GM23338 (cell line): ENCODE measurements around the gene FKBP10. TPM values are rescaled to one million over a fixed set of nuclear protein-coding genes. Genes with fewer than 3 reads are reported as not detected.

Experiments
- ATAC-seq: fragments of 200-7000 bp; cut with Tn5 transposase; 3 replicates; pipeline ENCODE4 v1.9.1; 2020
- DNase-seq: peaks from one replicate; pipeline ENCODE4 v3.0.0-alpha.2; 2015; ENCODE audit warnings: low spot score
- H2AFZ ChIP-seq: fragments of 200-600 bp; sonication (generic); 2 replicates; pipeline ENCODE4 v1.8.0; 2016; ENCODE audit warnings: antibody characterized with exemption, mild to moderate bottlenecking, moderate library complexity
- H3F3A ChIP-seq: fragments of 200-600 bp; sonication (generic); replicated peaks from 2 replicates; pipeline ENCODE4 v1.8.0; 2017; ENCODE audit warnings: antibody characterized with exemption, mixed run types, low read depth
- H3K27ac ChIP-seq: fragments of 200-600 bp; sonication (generic); 2 replicates; pipeline ENCODE4 v1.6.1; 2016; ENCODE audit warnings: low read depth
- H3K27me3 ChIP-seq: fragments of 200-600 bp; sonication (generic); 2 replicates; pipeline ENCODE4 v1.8.0; 2016; ENCODE audit warnings: mild to moderate bottlenecking, mixed run types, moderate library complexity; ENCODE audit not compliant: insufficient read depth
- H3K36me3 ChIP-seq: fragments of 200-600 bp; sonication (generic); 2 replicates; pipeline ENCODE4 v1.8.0; 2016; ENCODE audit warnings: mild to moderate bottlenecking; ENCODE audit not compliant: insufficient read depth
- H3K4me1 ChIP-seq: fragments of 200-600 bp; sonication (generic); 2 replicates; pipeline ENCODE4 v1.8.0; 2016; ENCODE audit warnings: mild to moderate bottlenecking, moderate library complexity; ENCODE audit not compliant: insufficient read depth
- H3K4me2 ChIP-seq: fragments of 200-600 bp; sonication (generic); 2 replicates; pipeline ENCODE4 v1.7.1; 2017; ENCODE audit warnings: mixed run types
- H3K4me3 ChIP-seq: fragments of 200-600 bp; sonication (generic); 2 replicates; pipeline ENCODE4 v1.6.1; 2016; ENCODE audit warnings: mixed run types
- H3K79me2 ChIP-seq: fragments of 200-600 bp; sonication (generic); replicated peaks from 2 replicates; pipeline ENCODE4 v1.8.0; 2017; ENCODE audit warnings: mild to moderate bottlenecking; ENCODE audit not compliant: insufficient read depth
- H3K9me2 ChIP-seq: fragments of 200-600 bp; sonication (generic); 2 replicates; pipeline ENCODE4 v1.8.0; 2017; ENCODE audit not compliant: insufficient read depth
- H4K20me1 ChIP-seq: fragments of 200-600 bp; sonication (generic); replicated peaks from 2 replicates; pipeline ENCODE4 v1.8.0; 2017; ENCODE audit warnings: mild to moderate bottlenecking; ENCODE audit not compliant: insufficient read depth
- H3K27ac Mint-ChIP-seq: 2 replicates; pipeline ENCODE4 v1.8.0; 2020; ENCODE audit warnings: inconsistent platforms, mild to moderate bottlenecking, moderate library complexity, mixed read lengths
- H3K27me3 Mint-ChIP-seq: 3 replicates; pipeline ENCODE4 v1.8.0; 2022; ENCODE audit warnings: low read depth, mild to moderate bottlenecking, moderate library complexity, mixed read lengths, inconsistent platforms; ENCODE audit not compliant: insufficient read depth, poor library complexity
- H3K36me3 Mint-ChIP-seq: 3 replicates; pipeline ENCODE4 v1.8.0; 2021; ENCODE audit warnings: low read depth, mild to moderate bottlenecking, inconsistent platforms, moderate library complexity, mixed read lengths
- H3K4me1 Mint-ChIP-seq: 3 replicates; pipeline ENCODE4 v1.8.0; 2020; ENCODE audit warnings: mild to moderate bottlenecking, inconsistent platforms, mixed read lengths
- H3K4me3 Mint-ChIP-seq: 3 replicates; pipeline ENCODE4 v1.8.0; 2021; ENCODE audit warnings: moderate library complexity, mild to moderate bottlenecking, inconsistent platforms, mixed read lengths
- H3K9me3 Mint-ChIP-seq: 3 replicates; pipeline ENCODE4 v1.8.0; 2020; ENCODE audit warnings: moderate library complexity, mild to moderate bottlenecking, inconsistent platforms, mixed read lengths
- POLR2AphosphoS5 ChIP-seq: IDR thresholded peaks from 2 replicates; pipeline ENCODE4 v1.6.1; 2016; ENCODE audit warnings: antibody characterized with exemption, low read depth
- polyA plus RNA-seq: library from polyadenylated mRNA; unstranded; fragments of >200 nt; fragmentation: Nextera tagmentation; extraction: Ambion mirVana; gene quantifications from 2 replicates; pipeline ENCODE4 v1.2.1, GENCODE V29; 2016
- total RNA-seq: library from RNA; depleted of rRNA; stranded (reverse); fragments of >200 nt; shearing (Covaris generic); gene quantifications from 2 replicates; pipeline ENCODE4 v1.2.3, GENCODE V29; 2014
- TF ChIP-seq, protein P1 (sequence below): IDR thresholded peaks from one replicate; pipeline ENCODE4 v1.6.1; 2018; ENCODE audit warnings: antibody characterized with exemption; ENCODE audit not compliant: unreplicated experiment
- TF ChIP-seq, protein P2 (sequence below), 2 experiments: fragments of 200-600 bp in 1 of 2; sonication (generic) in 1 of 2; conservative IDR thresholded peaks; 2 replicates each; pipeline versions ENCODE4 v1.5.1 to v1.6.1; 2016 to 2017; ENCODE audit warnings: antibody characterized with exemption in 2 of 2, low read depth in 2 of 2, mild to moderate bottlenecking in 2 of 2, moderate library complexity in 1 of 2
- TF ChIP-seq, protein P3 (sequence below): IDR thresholded peaks from 2 replicates; pipeline ENCODE4 v1.6.1; 2016; ENCODE audit warnings: antibody characterized with exemption
- TF ChIP-seq, protein P4 (sequence below): fragments of 250-450 bp; sonication (Bioruptor Pico); IDR thresholded peaks from 2 replicates; pipeline ENCODE4 v1.5.0; 2020; ENCODE audit warnings: mild to moderate bottlenecking, moderate library complexity

FKBP10 gene
- total and polyA plus RNA-seq, 2 experiments from 2014 or later = 26.2 to 151 TPM

DNA sequence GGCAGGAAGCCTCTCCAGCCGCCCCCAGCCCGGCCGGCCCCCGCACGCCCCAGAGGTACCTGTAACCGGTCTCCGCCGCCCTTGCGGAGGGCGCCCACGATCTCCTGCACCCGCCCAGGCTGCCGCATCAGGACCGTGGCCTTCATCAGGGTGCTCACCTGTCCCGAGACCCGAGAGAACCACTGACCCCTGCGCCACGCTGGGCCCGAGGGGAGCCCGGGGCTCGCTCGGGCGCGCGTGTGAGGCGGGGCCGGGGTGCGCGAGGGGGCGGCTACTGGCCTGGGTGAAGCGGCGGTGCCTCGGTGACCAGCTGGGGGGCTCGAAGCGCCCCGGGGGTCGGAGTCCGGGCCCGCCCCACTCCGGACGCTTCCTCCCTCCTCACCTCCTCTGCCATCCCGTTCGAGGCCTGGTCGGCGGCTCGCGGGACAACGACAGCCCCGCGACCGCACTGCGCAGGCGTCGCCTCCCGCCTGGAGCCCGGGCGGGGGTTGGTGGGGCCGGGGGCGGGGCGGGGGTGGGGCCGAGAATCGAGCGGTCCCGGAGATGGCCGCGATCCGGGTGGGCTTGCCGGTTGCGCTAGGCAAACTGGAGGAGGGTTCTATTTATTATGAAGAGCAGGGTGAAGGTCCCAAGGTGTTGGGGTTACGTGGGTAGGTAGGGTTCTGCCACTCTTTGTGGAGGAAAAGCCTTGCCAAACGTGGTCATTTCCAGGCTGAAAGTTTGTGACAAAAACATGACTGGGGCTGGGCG lies 23.2 kb downstream of the FKBP10 start, which contains the start of gene NT5C3B:
Gene NT5C3B (minus strand): TSS at position 433 of the 750 bp plus-strand sequence. CDS start 39 bp downstream, at position 394.
- TF ChIP-seq, protein P1, sequence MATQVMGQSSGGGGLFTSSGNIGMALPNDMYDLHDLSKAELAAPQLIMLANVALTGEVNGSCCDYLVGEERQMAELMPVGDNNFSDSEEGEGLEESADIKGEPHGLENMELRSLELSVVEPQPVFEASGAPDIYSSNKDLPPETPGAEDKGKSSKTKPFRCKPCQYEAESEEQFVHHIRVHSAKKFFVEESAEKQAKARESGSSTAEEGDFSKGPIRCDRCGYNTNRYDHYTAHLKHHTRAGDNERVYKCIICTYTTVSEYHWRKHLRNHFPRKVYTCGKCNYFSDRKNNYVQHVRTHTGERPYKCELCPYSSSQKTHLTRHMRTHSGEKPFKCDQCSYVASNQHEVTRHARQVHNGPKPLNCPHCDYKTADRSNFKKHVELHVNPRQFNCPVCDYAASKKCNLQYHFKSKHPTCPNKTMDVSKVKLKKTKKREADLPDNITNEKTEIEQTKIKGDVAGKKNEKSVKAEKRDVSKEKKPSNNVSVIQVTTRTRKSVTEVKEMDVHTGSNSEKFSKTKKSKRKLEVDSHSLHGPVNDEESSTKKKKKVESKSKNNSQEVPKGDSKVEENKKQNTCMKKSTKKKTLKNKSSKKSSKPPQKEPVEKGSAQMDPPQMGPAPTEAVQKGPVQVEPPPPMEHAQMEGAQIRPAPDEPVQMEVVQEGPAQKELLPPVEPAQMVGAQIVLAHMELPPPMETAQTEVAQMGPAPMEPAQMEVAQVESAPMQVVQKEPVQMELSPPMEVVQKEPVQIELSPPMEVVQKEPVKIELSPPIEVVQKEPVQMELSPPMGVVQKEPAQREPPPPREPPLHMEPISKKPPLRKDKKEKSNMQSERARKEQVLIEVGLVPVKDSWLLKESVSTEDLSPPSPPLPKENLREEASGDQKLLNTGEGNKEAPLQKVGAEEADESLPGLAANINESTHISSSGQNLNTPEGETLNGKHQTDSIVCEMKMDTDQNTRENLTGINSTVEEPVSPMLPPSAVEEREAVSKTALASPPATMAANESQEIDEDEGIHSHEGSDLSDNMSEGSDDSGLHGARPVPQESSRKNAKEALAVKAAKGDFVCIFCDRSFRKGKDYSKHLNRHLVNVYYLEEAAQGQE = no peak
- peak; percentile 85 for TF ChIP-seq POLR2AphosphoS5
- TF ChIP-seq, protein P2, sequence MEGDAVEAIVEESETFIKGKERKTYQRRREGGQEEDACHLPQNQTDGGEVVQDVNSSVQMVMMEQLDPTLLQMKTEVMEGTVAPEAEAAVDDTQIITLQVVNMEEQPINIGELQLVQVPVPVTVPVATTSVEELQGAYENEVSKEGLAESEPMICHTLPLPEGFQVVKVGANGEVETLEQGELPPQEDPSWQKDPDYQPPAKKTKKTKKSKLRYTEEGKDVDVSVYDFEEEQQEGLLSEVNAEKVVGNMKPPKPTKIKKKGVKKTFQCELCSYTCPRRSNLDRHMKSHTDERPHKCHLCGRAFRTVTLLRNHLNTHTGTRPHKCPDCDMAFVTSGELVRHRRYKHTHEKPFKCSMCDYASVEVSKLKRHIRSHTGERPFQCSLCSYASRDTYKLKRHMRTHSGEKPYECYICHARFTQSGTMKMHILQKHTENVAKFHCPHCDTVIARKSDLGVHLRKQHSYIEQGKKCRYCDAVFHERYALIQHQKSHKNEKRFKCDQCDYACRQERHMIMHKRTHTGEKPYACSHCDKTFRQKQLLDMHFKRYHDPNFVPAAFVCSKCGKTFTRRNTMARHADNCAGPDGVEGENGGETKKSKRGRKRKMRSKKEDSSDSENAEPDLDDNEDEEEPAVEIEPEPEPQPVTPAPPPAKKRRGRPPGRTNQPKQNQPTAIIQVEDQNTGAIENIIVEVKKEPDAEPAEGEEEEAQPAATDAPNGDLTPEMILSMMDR (conservative IDR thresholded peaks at IDR 0.05; ENCODE audit: low read depth in 2 of 2) = no peak
- TF ChIP-seq, protein P3, sequence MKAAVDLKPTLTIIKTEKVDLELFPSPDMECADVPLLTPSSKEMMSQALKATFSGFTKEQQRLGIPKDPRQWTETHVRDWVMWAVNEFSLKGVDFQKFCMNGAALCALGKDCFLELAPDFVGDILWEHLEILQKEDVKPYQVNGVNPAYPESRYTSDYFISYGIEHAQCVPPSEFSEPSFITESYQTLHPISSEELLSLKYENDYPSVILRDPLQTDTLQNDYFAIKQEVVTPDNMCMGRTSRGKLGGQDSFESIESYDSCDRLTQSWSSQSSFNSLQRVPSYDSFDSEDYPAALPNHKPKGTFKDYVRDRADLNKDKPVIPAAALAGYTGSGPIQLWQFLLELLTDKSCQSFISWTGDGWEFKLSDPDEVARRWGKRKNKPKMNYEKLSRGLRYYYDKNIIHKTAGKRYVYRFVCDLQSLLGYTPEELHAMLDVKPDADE = no peak
- TF ChIP-seq, protein P4, sequence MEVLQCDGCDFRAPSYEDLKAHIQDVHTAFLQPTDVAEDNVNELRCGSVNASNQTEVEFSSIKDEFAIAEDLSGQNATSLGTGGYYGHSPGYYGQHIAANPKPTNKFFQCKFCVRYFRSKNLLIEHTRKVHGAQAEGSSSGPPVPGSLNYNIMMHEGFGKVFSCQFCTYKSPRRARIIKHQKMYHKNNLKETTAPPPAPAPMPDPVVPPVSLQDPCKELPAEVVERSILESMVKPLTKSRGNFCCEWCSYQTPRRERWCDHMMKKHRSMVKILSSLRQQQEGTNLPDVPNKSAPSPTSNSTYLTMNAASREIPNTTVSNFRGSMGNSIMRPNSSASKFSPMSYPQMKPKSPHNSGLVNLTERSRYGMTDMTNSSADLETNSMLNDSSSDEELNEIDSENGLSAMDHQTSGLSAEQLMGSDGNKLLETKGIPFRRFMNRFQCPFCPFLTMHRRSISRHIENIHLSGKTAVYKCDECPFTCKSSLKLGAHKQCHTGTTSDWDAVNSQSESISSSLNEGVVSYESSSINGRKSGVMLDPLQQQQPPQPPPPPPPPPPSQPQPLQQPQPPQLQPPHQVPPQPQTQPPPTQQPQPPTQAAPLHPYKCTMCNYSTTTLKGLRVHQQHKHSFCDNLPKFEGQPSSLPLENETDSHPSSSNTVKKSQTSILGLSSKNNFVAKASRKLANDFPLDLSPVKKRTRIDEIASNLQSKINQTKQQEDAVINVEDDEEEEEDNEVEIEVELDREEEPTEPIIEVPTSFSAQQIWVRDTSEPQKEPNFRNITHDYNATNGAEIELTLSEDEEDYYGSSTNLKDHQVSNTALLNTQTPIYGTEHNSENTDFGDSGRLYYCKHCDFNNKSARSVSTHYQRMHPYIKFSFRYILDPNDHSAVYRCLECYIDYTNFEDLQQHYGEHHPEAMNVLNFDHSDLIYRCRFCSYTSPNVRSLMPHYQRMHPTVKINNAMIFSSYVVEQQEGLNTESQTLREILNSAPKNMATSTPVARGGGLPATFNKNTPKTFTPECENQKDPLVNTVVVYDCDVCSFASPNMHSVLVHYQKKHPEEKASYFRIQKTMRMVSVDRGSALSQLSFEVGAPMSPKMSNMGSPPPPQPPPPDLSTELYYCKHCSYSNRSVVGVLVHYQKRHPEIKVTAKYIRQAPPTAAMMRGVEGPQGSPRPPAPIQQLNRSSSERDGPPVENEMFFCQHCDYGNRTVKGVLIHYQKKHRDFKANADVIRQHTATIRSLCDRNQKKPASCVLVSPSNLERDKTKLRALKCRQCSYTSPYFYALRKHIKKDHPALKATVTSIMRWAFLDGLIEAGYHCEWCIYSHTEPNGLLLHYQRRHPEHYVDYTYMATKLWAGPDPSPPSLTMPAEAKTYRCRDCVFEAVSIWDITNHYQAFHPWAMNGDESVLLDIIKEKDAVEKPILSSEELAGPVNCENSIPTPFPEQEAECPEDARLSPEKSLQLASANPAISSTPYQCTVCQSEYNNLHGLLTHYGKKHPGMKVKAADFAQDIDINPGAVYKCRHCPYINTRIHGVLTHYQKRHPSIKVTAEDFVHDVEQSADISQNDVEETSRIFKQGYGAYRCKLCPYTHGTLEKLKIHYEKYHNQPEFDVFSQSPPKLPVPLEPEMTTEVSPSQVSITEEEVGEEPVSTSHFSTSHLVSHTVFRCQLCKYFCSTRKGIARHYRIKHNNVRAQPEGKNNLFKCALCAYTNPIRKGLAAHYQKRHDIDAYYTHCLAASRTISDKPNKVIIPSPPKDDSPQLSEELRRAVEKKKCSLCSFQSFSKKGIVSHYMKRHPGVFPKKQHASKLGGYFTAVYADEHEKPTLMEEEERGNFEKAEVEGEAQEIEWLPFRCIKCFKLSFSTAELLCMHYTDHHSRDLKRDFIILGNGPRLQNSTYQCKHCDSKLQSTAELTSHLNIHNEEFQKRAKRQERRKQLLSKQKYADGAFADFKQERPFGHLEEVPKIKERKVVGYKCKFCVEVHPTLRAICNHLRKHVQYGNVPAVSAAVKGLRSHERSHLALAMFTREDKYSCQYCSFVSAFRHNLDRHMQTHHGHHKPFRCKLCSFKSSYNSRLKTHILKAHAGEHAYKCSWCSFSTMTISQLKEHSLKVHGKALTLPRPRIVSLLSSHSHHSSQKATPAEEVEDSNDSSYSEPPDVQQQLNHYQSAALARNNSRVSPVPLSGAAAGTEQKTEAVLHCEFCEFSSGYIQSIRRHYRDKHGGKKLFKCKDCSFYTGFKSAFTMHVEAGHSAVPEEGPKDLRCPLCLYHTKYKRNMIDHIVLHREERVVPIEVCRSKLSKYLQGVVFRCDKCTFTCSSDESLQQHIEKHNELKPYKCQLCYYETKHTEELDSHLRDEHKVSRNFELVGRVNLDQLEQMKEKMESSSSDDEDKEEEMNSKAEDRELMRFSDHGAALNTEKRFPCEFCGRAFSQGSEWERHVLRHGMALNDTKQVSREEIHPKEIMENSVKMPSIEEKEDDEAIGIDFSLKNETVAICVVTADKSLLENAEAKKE = no peak
- Histone ChIP-seq H3K36me3 (no peaks in the 10 kb centered on the region; the same call in 1 of the 2 replicates), H3K79me2 (peaks cover 12% of the 10 kb centered on the region), H3K4me1 (peaks cover 7% of the 10 kb centered on the region), H3K27ac (no peak within 1 kb of the TSS), H3K27me3 (peaks cover 5% of the 10 kb centered on the region; the same call in 1 of the 2 replicates), H2AFZ (peak within 1 kb of the TSS; percentile 95), H3K4me3 (peak within 1 kb of the TSS; percentile 94), H3K9me2 (no peaks in the 10 kb centered on the region), H4K20me1 (peaks cover 9% of the 10 kb centered on the region; the same call in 1 of the 2 replicates), H3F3A (no peaks in the 10 kb centered on the region; the same call in 1 of the 2 replicates), H3K4me2 (peak within 1 kb of the TSS; percentile 90)
- Mint-ChIP-seq H3K27ac (no peak within 1 kb of the TSS), H3K4me3 (peak within 1 kb of the TSS; percentile 89), H3K4me1 (peaks cover 7% of the 10 kb centered on the region; the same call in 2 of the 3 replicates), H3K36me3 (peaks cover 16% of the 10 kb centered on the region), H3K9me3 (no peaks in the 10 kb centered on the region), H3K27me3 (peaks cover 6% of the 10 kb centered on the region)
- DNase-seq = peak; percentile 64
- ATAC-seq = peak; percentile 89
